NB4 (cell line): ENCODE results near the gene PSMA2.

ENCODE experiments used
- MYC ChIP-seq: IDR thresholded peaks from 2 replicates; pipeline ENCODE4 v1.6.1; 2011; ENCODE audit warnings: low read depth, low read length
- POLR2A ChIP-seq: IDR thresholded peaks from 2 replicates; pipeline ENCODE4 v1.6.1; 2011; ENCODE audit warnings: mild to moderate bottlenecking; ENCODE audit not compliant: insufficient read length; ENCODE audit errors: extremely low read depth
- TF ChIP-seq, protein P1 (sequence below): IDR thresholded peaks from one replicate; pipeline ENCODE4 v1.5.1; 2012; ENCODE audit warnings: low read depth, low read length
- TF ChIP-seq, protein P2 (sequence below): IDR thresholded peaks from 2 replicates; pipeline ENCODE4 v1.6.1; 2011; ENCODE audit warnings: low read depth, low read length

DNA sequence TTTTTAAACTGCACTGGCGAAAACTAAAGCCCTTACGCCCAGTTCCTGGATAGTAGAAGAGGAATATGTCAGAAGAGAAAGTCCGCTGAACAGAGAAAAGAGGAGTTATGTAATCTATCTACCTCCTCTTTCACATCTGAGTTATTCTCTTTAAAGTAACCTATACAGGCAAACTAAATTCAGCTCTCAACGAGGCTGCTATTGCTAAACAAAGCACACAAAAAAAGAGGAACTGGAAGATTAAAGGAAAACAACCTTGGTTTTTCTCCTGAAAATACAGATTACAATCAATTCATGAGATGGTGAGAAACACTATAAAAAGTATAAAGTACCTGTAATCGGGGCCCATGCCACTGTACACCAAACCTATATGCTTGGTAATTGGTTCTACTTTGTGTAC, 5.8 kb downstream of the PSMA2 start:
- TF ChIP-seq, protein P1, sequence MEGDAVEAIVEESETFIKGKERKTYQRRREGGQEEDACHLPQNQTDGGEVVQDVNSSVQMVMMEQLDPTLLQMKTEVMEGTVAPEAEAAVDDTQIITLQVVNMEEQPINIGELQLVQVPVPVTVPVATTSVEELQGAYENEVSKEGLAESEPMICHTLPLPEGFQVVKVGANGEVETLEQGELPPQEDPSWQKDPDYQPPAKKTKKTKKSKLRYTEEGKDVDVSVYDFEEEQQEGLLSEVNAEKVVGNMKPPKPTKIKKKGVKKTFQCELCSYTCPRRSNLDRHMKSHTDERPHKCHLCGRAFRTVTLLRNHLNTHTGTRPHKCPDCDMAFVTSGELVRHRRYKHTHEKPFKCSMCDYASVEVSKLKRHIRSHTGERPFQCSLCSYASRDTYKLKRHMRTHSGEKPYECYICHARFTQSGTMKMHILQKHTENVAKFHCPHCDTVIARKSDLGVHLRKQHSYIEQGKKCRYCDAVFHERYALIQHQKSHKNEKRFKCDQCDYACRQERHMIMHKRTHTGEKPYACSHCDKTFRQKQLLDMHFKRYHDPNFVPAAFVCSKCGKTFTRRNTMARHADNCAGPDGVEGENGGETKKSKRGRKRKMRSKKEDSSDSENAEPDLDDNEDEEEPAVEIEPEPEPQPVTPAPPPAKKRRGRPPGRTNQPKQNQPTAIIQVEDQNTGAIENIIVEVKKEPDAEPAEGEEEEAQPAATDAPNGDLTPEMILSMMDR, result no peak
- TF ChIP-seq POLR2A, result no peak
- peak; percentile 34; the same call in 1 of the 2 replicates for TF ChIP-seq MYC
- TF ChIP-seq, protein P2, sequence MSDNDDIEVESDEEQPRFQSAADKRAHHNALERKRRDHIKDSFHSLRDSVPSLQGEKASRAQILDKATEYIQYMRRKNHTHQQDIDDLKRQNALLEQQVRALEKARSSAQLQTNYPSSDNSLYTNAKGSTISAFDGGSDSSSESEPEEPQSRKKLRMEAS, result no peak
